Astrocyte (in vitro differentiated cells and primary cell): ENCODE results near the gene LMNB1. TPM values are rescaled to one million over a fixed set of nuclear protein-coding genes. Genes with fewer than 3 reads are reported as not detected.
"Not testable (repeated sequence)": the region's sequence is repeated elsewhere in the genome, so short reads cannot be mapped to it uniquely, and the experiment has no call there.

Source experiments
- DNase-seq: peaks from one replicate; pipeline ENCODE4 v3.0.0-alpha.2; 2010; ENCODE audit warnings: low read depth
- FAIRE-seq: peaks from 2 replicates; lab custom pipeline; 2011; peaks lifted over from hg19 to GRCh38; lab: Jason Lieb, UNC
- H2AFZ ChIP-seq: 2 replicates; pipeline ENCODE4 v1.6.0; 2012; ENCODE audit warnings: low read depth, low read length, inconsistent platforms
- H3K27ac ChIP-seq: 2 replicates; pipeline ENCODE4 v1.5.1; 2011; ENCODE audit warnings: low read depth, low read length, inconsistent platforms
- H3K27me3 ChIP-seq: 2 replicates; pipeline ENCODE4 v1.6.0; 2011; ENCODE audit warnings: low read length, inconsistent platforms; ENCODE audit not compliant: insufficient read depth
- H3K36me3 ChIP-seq: 2 replicates; pipeline ENCODE4 v1.5.1; 2011; ENCODE audit warnings: low read length, inconsistent platforms; ENCODE audit not compliant: insufficient read depth
- H3K4me1 ChIP-seq: 2 replicates; pipeline ENCODE4 v1.5.1; 2011; ENCODE audit warnings: low read length, inconsistent platforms; ENCODE audit not compliant: insufficient read depth
- H3K4me2 ChIP-seq: 2 replicates; pipeline ENCODE4 v1.6.0; 2012; ENCODE audit warnings: low read length, inconsistent platforms
- H3K4me3 ChIP-seq: 2 replicates; pipeline ENCODE4 v1.5.1; 2011; ENCODE audit warnings: low read depth, mild to moderate bottlenecking, low read length, inconsistent platforms; ENCODE audit not compliant: insufficient read depth
- H3K79me2 ChIP-seq: 2 replicates; pipeline ENCODE4 v1.6.0; 2012; ENCODE audit warnings: mild to moderate bottlenecking, low read length, inconsistent platforms; ENCODE audit not compliant: insufficient read depth
- H3K9ac ChIP-seq: 2 replicates; pipeline ENCODE4 v1.6.0; 2012; ENCODE audit warnings: mild to moderate bottlenecking, low read length, inconsistent platforms
- H3K9me3 ChIP-seq: 2 replicates; pipeline ENCODE4 v1.5.1; 2012; ENCODE audit warnings: low read depth, mild to moderate bottlenecking, low read length, inconsistent platforms; ENCODE audit not compliant: insufficient read depth
- H4K20me1 ChIP-seq: 2 replicates; pipeline ENCODE4 v1.6.0; 2012; ENCODE audit warnings: low read length, inconsistent platforms; ENCODE audit not compliant: insufficient read depth
- H3K27ac Mint-ChIP-seq: one replicate; pipeline ENCODE4 v1.8.0; 2021; ENCODE audit warnings: mild to moderate bottlenecking, mixed read lengths; ENCODE audit not compliant: unreplicated experiment
- H3K27me3 Mint-ChIP-seq: one replicate; pipeline ENCODE4 v1.8.0; 2021; ENCODE audit warnings: low read depth, mixed read lengths; ENCODE audit not compliant: unreplicated experiment
- H3K36me3 Mint-ChIP-seq: one replicate; pipeline ENCODE4 v1.8.0; 2021; ENCODE audit warnings: low read depth, mixed read lengths; ENCODE audit not compliant: unreplicated experiment
- H3K4me1 Mint-ChIP-seq: one replicate; pipeline ENCODE4 v1.8.0; 2021; ENCODE audit warnings: low read depth, mixed read lengths; ENCODE audit not compliant: unreplicated experiment
- H3K4me3 Mint-ChIP-seq: one replicate; pipeline ENCODE4 v1.8.0; 2021; ENCODE audit warnings: mild to moderate bottlenecking, moderate library complexity, mixed read lengths; ENCODE audit not compliant: unreplicated experiment
- H3K9me3 Mint-ChIP-seq: one replicate; pipeline ENCODE4 v1.8.0; 2021; ENCODE audit warnings: mild to moderate bottlenecking, mixed read lengths; ENCODE audit not compliant: unreplicated experiment
- EZH2 ChIP-seq: IDR thresholded peaks from 2 replicates; pipeline ENCODE4 v1.6.1; 2012; ENCODE audit warnings: mild to moderate bottlenecking, low read length, inconsistent platforms; ENCODE audit not compliant: insufficient read depth
- total RNA-seq: library from RNA; stranded (reverse); gene quantifications from 2 replicates; pipeline ENCODE4 v1.2.1, GENCODE V29; 2021
- TF ChIP-seq, protein P1 (sequence below): IDR thresholded peaks from 2 replicates; pipeline ENCODE4 v1.5.1; 2011; ENCODE audit warnings: low read depth, mild to moderate bottlenecking, inconsistent platforms, low read length, moderate library complexity; ENCODE audit not compliant: insufficient read depth

LMNB1 gene
- total RNA-seq, 1 donor from 2014 or later: 12.7 TPM

DNA sequence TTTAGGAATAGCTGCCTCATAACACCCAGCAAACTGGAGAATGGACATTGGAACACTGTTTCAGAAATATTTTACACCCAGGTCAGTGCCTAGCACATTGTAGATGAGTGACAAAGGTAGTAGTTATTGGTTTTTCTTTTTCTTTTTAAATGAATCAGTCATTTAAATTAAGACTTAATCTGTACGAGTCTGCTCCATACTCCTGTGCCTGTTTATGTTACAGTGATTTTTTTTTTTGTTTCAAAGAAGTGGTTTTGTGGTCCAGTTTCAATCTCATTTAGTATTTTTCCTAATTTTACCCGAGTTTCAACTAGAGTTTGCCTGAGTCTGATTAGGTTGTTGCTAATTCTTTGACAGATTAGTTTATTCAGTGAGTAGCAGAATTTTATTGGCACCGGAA lies 16.2 kb downstream of the LMNB1 start:
- no peaks in the 10 kb centered on the region for H3K4me1 Mint-ChIP-seq
- Histone ChIP-seq H3K79me2 (peaks cover 99% of the 10 kb centered on the region), H3K27ac (no peak overlapping the region), H3K4me2 (no peak overlapping the region), H3K27me3 (no peaks in the 10 kb centered on the region), H4K20me1 (peaks cover 26% of the 10 kb centered on the region), H2AFZ (no peak overlapping the region), H3K4me3 (no peak overlapping the region), H3K9me3 (no peaks in the 10 kb centered on the region), H3K9ac (no peak overlapping the region), H3K4me1 (no peaks in the 10 kb centered on the region), H3K36me3 (no peaks in the 10 kb centered on the region)
- no peak overlapping the region for H3K27ac Mint-ChIP-seq
- no peak for FAIRE-seq
- TF ChIP-seq, protein P1, sequence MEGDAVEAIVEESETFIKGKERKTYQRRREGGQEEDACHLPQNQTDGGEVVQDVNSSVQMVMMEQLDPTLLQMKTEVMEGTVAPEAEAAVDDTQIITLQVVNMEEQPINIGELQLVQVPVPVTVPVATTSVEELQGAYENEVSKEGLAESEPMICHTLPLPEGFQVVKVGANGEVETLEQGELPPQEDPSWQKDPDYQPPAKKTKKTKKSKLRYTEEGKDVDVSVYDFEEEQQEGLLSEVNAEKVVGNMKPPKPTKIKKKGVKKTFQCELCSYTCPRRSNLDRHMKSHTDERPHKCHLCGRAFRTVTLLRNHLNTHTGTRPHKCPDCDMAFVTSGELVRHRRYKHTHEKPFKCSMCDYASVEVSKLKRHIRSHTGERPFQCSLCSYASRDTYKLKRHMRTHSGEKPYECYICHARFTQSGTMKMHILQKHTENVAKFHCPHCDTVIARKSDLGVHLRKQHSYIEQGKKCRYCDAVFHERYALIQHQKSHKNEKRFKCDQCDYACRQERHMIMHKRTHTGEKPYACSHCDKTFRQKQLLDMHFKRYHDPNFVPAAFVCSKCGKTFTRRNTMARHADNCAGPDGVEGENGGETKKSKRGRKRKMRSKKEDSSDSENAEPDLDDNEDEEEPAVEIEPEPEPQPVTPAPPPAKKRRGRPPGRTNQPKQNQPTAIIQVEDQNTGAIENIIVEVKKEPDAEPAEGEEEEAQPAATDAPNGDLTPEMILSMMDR: no peak
- TF ChIP-seq EZH2: no peak
- no peak for DNase-seq
- no peaks in the 10 kb centered on the region for H3K27me3 Mint-ChIP-seq
- H3K9me3 Mint-ChIP-seq: no peaks in the 10 kb centered on the region
- H3K4me3 Mint-ChIP-seq: no peak overlapping the region
- no peaks in the 10 kb centered on the region for H3K36me3 Mint-ChIP-seq

DNA sequence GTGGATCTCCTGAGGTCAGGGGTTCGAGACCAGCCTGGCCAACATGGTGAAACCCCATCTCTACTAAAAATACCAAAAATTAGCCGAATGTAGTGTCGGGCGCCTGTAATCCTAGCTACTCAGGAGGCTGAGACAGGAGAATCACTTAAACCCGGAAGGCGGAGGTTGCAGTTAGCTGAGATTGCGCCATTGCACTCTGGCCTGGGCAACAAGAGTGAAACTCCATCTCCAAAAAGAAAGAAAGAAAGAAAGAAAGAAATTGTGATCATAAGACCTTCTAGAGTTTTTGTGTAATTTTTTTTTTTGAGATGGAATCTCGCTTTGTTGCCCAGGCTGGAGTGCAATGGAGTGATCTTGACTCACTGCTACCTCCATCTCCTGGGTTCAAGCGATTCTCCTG lies 16.7 kb downstream of the LMNB1 start:
- not testable (repeated sequence) for H3K4me1 ChIP-seq, H3K27ac ChIP-seq, DNase-seq, H3K4me3 ChIP-seq, H3K27me3 ChIP-seq, H2AFZ ChIP-seq, H3K36me3 Mint-ChIP-seq, H3K9me3 Mint-ChIP-seq, FAIRE-seq, H3K36me3 ChIP-seq, H3K27ac Mint-ChIP-seq, H3K9ac ChIP-seq, H3K4me3 Mint-ChIP-seq, H3K9me3 ChIP-seq, H3K4me2 ChIP-seq, H3K4me1 Mint-ChIP-seq, H3K27me3 Mint-ChIP-seq
- Histone ChIP-seq H3K79me2 (peaks cover 99% of the 10 kb centered on the region), H4K20me1 (peaks cover 22% of the 10 kb centered on the region)

DNA sequence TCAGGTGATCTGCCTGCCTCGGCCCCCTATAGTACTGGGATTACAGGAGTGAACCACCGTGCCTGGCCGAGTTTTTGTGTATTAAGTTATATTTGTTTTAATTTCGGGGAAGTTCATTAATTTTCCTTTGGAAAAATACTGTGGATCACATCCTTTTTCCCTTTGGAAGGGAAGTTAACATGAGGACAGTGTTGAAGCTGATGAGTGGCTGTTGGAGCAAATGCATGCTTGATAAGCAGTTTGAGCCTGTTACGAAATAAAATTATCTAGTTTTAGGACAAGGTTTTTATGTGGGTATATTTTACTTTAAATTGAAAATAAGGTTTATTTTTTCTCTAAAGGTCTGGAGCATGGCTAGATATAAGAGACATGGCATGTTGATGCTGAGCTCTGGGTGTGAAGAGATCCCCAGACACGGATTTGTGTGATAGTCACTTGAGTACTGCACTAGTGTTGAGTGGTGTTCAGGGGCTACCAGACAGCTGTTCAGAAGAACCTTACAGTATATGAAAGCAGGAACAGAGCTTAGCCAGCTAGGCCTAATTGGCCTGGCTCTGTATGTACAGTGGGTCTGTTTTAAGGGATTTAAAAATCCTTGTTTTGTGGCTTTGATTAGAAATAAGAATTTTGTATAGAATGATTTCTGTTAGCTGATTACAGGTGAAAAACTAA lies 17.4 kb downstream of the LMNB1 start:
- Histone ChIP-seq H3K27ac (no peak overlapping the region), H3K27me3 (no peaks in the 10 kb centered on the region), H3K36me3 (no peaks in the 10 kb centered on the region), H3K4me3 (no peak overlapping the region), H3K4me1 (no peaks in the 10 kb centered on the region), H3K4me2 (no peak overlapping the region), H3K9me3 (no peaks in the 10 kb centered on the region), H3K79me2 (peaks cover 98% of the 10 kb centered on the region), H4K20me1 (peaks cover 18% of the 10 kb centered on the region), H3K9ac (no peak overlapping the region), H2AFZ (no peak overlapping the region)
- Mint-ChIP-seq H3K27ac (no peak overlapping the region), H3K4me1 (no peaks in the 10 kb centered on the region), H3K36me3 (no peaks in the 10 kb centered on the region), H3K27me3 (no peaks in the 10 kb centered on the region), H3K4me3 (no peak overlapping the region), H3K9me3 (no peaks in the 10 kb centered on the region)
- FAIRE-seq (no peak), DNase-seq (no peak)
- no peak for TF ChIP-seq EZH2
